ENCODE results near the gene FUBP1.

- TF ChIP-seq POLR2A (IDR thresholded peaks at IDR 0.05) (no peak), EP300 (IDR thresholded peaks at IDR 0.05) (no peak)
These were observed 40.2 kb upstream of the FUBP1 start for GRCh38 chr1:78019024-78019423.

All from upper lobe of left lung (tissue), 4 donors.